IPS DF 6.9 (cell line): Measurements from ENCODE around the gene FAM217B.
"Not testable (repeated sequence)": the region's sequence is repeated elsewhere in the genome, so short reads cannot be mapped to it uniquely, and the experiment has no call there.

Experiments used
- DNase-seq: peaks from one replicate; pipeline ENCODE4 v3.0.0-alpha.2; 2013; ENCODE audit warnings: low read depth, low spot score
- H3K27ac ChIP-seq: one replicate; pipeline ENCODE4 v1.5.1; 2013; ENCODE audit warnings: low read length, control low read depth
- H3K27me3 ChIP-seq: 2 replicates; pipeline ENCODE4 v1.6.1; 2013; ENCODE audit warnings: mild to moderate bottlenecking, low read length; ENCODE audit not compliant: control insufficient read depth, insufficient read depth
- H3K36me3 ChIP-seq: 2 replicates; pipeline ENCODE4 v1.6.1; 2013; ENCODE audit warnings: low read length; ENCODE audit not compliant: control insufficient read depth, insufficient read depth
- H3K4me1 ChIP-seq: 2 replicates; pipeline ENCODE4 v1.6.1; 2013; ENCODE audit warnings: low read length; ENCODE audit not compliant: control insufficient read depth, insufficient read depth
- H3K4me3 ChIP-seq: 2 replicates; pipeline ENCODE4 v1.5.1; 2013; ENCODE audit warnings: mild to moderate bottlenecking, low read length
- H3K9me3 ChIP-seq: 2 replicates; pipeline ENCODE4 v1.6.1; 2013; ENCODE audit warnings: low read length, inconsistent platforms; ENCODE audit not compliant: control insufficient read depth, insufficient read depth
- WGBS: extraction: QIAGEN DNeasy Blood & Tissue Kit; methylation state at CpG from one replicate; pipeline ENCODE4 v1.1.7; 2013; ENCODE audit warnings: mixed read lengths, missing lambda C conversion rate; ENCODE audit not compliant: insufficient read length, insufficient coverage; 5-methylcytosine and 5-hydroxymethylcytosine counted together

Gene FAM217B

DNA sequence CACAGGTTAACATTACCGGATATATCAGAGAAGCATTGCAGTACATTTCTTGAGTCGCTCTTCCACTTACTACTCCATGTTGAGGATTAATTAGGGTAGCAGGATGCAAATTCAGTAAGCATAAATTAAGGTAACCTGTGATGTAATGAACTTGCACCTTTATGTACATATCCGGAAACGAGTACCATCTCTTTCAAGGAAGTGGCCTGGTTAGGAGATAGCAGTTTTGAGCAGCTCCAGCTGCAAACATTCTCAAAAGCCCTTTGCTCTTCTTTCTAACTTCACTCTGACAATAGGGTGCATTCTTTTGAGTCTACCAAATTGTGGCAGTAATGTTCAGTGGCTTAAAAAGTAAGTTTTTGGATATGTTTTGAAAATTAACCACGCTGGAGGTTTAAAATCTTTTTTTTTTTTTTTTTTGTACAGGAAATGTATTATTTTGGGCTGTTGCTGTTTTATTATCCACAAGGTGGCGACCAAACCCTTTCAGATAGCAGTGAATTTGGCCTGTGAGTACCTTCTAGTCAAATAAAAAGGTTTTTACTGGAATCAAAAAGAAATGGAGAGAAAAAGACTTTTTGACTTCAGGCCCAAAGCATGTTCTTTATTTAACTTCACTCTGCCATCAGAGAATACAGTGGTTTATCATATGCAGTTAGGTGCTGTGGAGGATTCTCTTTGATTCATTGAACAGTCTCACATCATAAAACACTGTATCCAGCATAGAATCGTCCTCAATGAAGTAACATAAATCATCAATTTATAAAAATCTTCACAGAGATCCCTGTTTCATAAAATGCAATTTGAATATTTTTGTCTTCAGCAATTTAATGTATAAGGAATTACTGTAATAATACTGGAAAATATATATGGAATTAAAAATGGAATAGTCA is 8.9 kb downstream of the FAM217B start:
- H3K9me3 ChIP-seq, result no peaks in the 10 kb centered on the region
- no peaks in the 10 kb centered on the region for H3K4me1 ChIP-seq
- no peak for DNase-seq
- H3K27ac ChIP-seq, result no peak overlapping the region
- no CpG with 5 or more reads among the region's 7 CpGs for WGBS
- no peaks in the 10 kb centered on the region for H3K27me3 ChIP-seq
- peaks cover 7% of the 10 kb centered on the region for H3K36me3 ChIP-seq
- no peak overlapping the region for H3K4me3 ChIP-seq

DNA sequence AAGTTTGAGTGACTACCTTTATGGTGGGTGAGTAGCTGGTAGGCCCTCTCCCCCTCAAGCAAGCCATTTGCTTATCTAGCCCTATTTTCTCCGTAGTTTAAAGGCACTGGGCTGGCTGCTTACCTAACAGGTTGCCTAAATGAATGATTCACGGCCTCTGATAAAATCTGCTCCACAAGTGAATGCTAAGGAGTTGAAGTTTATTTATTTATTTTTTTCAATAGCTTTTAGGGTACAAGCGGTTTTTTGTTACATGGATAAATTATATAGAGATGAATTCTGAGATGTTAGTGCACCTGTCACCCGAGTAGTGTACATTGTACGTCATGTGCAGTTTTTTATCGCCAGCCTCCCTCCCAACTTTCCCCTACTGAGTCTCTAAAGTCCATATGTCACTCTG is 9.7 kb downstream of the FAM217B start:
- DNase-seq, result no peak
- Histone ChIP-seq H3K9me3 (no peaks in the 10 kb centered on the region), H3K27ac (no peak overlapping the region), H3K27me3 (no peaks in the 10 kb centered on the region), H3K4me3 (no peak overlapping the region), H3K4me1 (no peaks in the 10 kb centered on the region), H3K36me3 (no peaks in the 10 kb centered on the region)
- WGBS, result no CpG with 5 or more reads among the region's 6 CpGs

DNA sequence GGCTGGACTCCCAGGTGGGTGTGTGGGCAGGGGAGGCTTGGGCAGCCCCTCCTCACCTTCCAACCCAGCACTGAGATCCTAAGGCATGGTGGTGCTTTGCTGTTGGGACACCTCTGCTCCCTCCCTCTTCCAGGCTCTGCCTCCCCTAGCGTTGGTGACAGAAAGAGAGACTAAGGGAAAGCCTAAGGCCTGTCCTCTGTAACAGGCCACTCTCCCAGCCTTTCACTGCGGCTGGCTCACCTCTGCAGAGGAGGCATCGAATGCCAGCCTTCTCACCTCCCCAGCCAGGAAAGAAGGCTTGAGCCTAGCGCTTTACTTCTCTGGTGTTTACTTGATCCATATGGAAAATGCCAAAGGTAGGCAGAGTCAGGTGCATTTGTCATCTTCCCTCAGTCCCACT is 14.5 kb downstream of the FAM217B start:
- Histone ChIP-seq H3K27ac (no peak overlapping the region), H3K4me3 (no peak overlapping the region), H3K4me1 (no peaks in the 10 kb centered on the region), H3K9me3 (no peaks in the 10 kb centered on the region), H3K36me3 (no peaks in the 10 kb centered on the region), H3K27me3 (no peaks in the 10 kb centered on the region)
- no peak for DNase-seq
- WGBS, result no CpG with 5 or more reads among the region's 4 CpGs

DNA sequence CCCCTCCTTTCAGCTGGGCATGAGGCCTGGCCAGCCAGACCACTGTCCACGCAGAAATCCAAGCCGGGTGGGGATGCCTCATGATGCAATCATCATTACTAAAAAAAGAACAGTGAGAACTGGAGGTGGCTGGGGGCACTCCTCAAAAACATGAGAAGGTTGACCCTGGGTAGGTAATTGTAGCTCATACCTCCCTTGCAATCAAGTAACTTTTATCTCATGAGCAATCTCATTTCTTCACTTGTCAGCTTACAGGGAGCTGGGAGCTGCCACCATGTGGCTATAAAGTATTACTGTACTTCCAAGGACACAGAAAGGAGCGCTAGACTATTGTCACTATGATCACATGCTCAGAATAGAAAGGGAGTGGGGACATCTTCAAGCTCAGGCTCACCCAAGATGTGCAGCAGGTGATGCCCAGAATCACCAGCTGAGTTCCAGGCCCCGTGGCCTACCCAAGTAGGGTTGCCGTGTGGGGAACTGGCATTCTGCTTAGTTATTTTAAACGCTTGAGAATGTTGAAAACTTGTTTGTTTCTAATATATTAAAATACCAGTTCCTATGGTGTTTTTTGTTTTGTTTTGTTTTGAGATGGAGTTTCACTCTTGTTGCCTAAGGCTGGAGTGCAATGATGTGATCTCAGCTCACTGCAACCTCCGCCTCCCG is 15.1 kb downstream of the FAM217B start:
- whole genome bisulfite sequencing, result no CpG with 5 or more reads among the region's 8 CpGs

DNA sequence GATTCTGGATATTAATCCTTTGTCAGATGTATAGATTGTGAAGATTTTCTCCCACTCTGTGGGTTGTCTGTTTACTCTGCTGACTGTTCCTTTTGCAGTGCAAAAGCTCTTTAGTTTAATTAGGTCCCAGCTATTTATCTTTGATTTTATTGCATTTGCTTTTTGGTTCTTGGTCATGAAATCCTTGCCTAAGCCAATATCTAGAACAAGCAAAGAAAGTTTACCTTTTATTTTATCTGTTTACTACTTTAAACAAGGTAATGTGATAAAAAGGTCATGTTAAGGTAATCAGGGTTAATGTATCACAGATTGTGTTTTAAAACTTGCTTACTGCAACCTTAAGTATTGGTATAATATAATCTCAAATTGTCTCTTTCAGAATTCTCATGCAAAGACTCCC is 17.4 kb downstream of the FAM217B start:
- not testable (repeated sequence) for DNase-seq, H3K27ac ChIP-seq, H3K4me3 ChIP-seq, H3K4me1 ChIP-seq, H3K36me3 ChIP-seq, H3K9me3 ChIP-seq, H3K27me3 ChIP-seq

More for the DNA sequence above, 15.1 kb downstream of the FAM217B start:
- no peaks in the 10 kb centered on the region for H3K4me1 ChIP-seq
- no peak overlapping the region for H3K27ac ChIP-seq
- H3K4me3 ChIP-seq, result no peak overlapping the region
- H3K9me3 ChIP-seq, result no peaks in the 10 kb centered on the region
- DNase-seq, result no peak
- H3K36me3 ChIP-seq, result no peaks in the 10 kb centered on the region
- no peaks in the 10 kb centered on the region for H3K27me3 ChIP-seq

DNA sequence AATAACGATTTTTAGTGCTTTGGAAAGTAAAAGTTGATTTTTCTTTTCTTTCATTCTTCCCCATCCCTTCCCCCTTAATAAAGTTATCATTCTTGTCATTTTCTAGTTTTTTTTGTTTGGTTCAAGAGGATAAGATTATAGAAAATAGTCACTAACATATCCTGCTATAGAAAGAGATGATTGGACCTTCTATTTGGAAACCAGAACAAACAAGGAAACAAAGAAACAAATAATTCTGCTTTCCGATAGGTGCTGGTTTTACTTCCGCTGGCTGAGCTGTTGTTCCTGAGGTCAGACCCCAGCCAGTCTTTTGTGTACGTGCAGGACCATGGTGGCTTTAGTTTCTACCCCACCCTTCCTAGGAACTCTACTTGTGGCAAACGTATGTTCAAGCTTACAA is 17.9 kb downstream of the FAM217B start, which contains the start of gene CDH26:
Gene CDH26 (plus strand): TSS at position 301 of the 400 bp plus-strand sequence. CDS start 304 bp downstream, outside the sequence.
- Histone ChIP-seq H3K9me3 (no peaks in the 10 kb centered on the region), H3K27ac (no peak within 1 kb of the TSS), H3K4me3 (no peak within 1 kb of the TSS), H3K4me1 (no peaks in the 10 kb centered on the region), H3K27me3 (no peaks in the 10 kb centered on the region; the same call in 1 of the 2 replicates), H3K36me3 (no peaks in the 10 kb centered on the region)
- WGBS, result no CpG with 5 or more reads among the region's 5 CpGs
- DNase-seq, result no peak

DNA sequence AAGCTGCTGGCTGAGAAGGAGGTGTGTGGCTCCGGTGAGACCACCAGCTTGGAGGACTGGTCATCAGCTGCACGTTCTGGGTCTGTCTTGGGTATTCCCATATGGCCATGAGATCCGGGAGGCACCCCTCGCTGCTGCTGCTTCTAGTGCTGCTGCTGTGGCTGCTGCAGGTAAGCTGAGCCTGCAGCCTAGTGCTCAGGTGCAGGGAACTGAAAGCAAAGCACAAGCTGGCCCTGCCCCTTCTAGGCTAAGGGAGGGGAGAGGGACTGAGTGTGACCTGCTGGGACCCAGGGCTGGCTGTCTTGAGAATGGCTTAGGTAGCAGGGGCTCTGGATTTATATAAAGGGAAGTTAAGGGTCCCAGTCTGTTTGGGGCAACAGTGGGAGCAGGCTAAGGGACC is 18.4 kb downstream of the FAM217B start:
- Histone ChIP-seq H3K4me1 (no peaks in the 10 kb centered on the region), H3K36me3 (no peaks in the 10 kb centered on the region), H3K27ac (no peak overlapping the region), H3K4me3 (no peak overlapping the region), H3K27me3 (no peaks in the 10 kb centered on the region; the same call in 1 of the 2 replicates), H3K9me3 (no peaks in the 10 kb centered on the region)
- no CpG with 5 or more reads among the region's 4 CpGs for WGBS
- no peak for DNase-seq

DNA sequence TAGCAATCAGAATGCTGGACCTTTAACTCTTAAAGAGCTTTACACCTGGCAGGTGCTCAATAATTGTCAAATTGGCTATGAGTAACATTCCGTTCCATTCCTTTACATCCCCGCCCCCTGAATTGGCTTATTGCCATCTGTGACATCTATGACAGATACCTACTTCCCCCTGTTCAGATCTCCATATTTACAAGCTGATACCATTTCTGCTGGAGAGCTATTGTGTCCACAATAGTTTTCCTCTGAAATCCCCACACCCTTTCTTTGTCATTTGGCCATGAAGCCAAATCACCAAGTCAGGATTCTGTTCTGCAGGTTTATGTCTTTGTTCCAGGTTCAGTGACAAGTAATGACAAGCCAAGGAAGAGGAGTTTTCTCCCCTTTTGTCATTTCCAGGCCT is 21.2 kb downstream of the FAM217B start:
- no CpG with 5 or more reads among the region's 2 CpGs for WGBS

DNA sequence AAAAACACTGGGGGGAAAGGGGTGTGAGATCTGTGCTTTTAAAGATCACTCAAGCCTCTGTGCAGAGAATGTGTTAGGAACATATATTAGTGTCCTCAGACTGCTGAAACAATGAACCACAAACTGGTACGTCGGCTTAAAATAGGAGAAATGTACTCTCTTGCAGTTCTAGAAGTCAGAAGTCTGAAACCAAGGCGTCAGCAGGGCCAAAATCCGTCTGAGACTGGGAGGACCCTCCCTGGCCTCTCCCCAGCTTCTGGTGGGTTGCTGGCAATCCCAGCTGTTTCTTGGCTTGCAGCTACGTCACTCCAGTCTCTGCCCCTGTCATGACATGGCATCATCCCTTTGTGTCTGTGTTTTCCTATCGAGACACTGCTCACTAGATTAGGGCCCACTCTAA is 22.0 kb downstream of the FAM217B start:
- Histone ChIP-seq H3K4me3 (no peak overlapping the region), H3K4me1 (no peaks in the 10 kb centered on the region), H3K27me3 (no peaks in the 10 kb centered on the region; the same call in 1 of the 2 replicates), H3K36me3 (no peaks in the 10 kb centered on the region), H3K9me3 (no peaks in the 10 kb centered on the region), H3K27ac (no peak overlapping the region)
- no peak for DNase-seq
- no CpG with 5 or more reads among the region's 6 CpGs for WGBS

More for the DNA sequence above, 21.2 kb downstream of the FAM217B start:
- no peak overlapping the region for H3K4me3 ChIP-seq
- no peaks in the 10 kb centered on the region for H3K36me3 ChIP-seq
- H3K9me3 ChIP-seq, result no peaks in the 10 kb centered on the region
- H3K27ac ChIP-seq, result no peak overlapping the region
- DNase-seq, result no peak
- H3K27me3 ChIP-seq, result no peaks in the 10 kb centered on the region; the same call in 1 of the 2 replicates
- no peaks in the 10 kb centered on the region for H3K4me1 ChIP-seq

DNA sequence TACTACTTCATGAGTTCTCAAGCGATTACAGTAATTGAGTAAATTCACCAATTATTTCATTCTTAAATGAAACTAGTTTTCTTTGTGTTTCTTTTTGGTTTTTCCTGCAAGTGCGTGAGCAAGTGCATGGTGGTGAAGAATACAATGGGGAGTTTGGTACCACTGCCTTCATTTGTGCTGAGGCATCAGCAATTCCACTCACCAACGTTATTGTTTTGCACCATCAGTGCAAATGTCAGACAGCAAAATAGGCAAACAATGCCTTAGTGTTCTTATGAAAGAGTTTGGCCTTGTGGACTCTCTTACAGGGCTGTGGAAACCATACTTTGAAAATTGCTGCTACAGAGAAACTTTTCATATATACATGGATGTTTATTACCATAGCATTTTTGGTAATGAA is 26.2 kb downstream of the FAM217B start:
- Histone ChIP-seq H3K27ac (no peak overlapping the region), H3K9me3 (no peaks in the 10 kb centered on the region), H3K27me3 (no peaks in the 10 kb centered on the region), H3K4me3 (no peak overlapping the region), H3K36me3 (no peaks in the 10 kb centered on the region), H3K4me1 (no peaks in the 10 kb centered on the region)
- WGBS, result no CpG with 5 or more reads among the region's 3 CpGs
- no peak for DNase-seq
